GM21786 (cell line): ENCODE results near the gene DCLK2.

Source experiments
- ATAC-seq: cut with Tn5 transposase; IDR thresholded peaks from one replicate; pipeline ENCODE4 v1.9.1; 2021; ENCODE audit not compliant: unreplicated experiment

The DCLK2 gene

GRCh38 chr4:150199056-150199455, 120.8 kb downstream of the DCLK2 start:
- ATAC-seq = no peak

GRCh38 chr4:150205016-150205415, 126.8 kb downstream of the DCLK2 start:
- ATAC-seq = no peak

- no peak for ATAC-seq
These were observed 128.0 kb downstream of the DCLK2 start for GRCh38 chr4:150206265-150206664.

GRCh38 chr4:150206954-150207353, 128.7 kb downstream of the DCLK2 start:
- no peak for ATAC-seq

- ATAC-seq = no peak
These were observed 129.6 kb downstream of the DCLK2 start for GRCh38 chr4:150207871-150208270.

GRCh38 chr4:150209140-150209829, 131.0 kb downstream of the DCLK2 start:
- ATAC-seq = peak; percentile 58

- ATAC-seq = no peak
These were observed 132.8 kb downstream of the DCLK2 start for GRCh38 chr4:150211016-150211415.

GRCh38 chr4:150211799-150212445, 133.7 kb downstream of the DCLK2 start:
- no peak for ATAC-seq

GRCh38 chr4:150212485-150212884, 134.2 kb downstream of the DCLK2 start:
- no peak for ATAC-seq

- ATAC-seq = no peak
These were observed 134.7 kb downstream of the DCLK2 start for GRCh38 chr4:150212927-150213326.

GRCh38 chr4:150215601-150216000, 137.4 kb downstream of the DCLK2 start:
- no peak for ATAC-seq

- ATAC-seq = no peak
These were observed 138.5 kb downstream of the DCLK2 start for GRCh38 chr4:150216726-150217125.

- ATAC-seq = no peak
These were observed 138.9 kb downstream of the DCLK2 start for GRCh38 chr4:150217192-150217591.

- ATAC-seq = no peak
These were observed 139.6 kb downstream of the DCLK2 start for GRCh38 chr4:150217808-150218207.

- no peak for ATAC-seq
These were observed 140.2 kb downstream of the DCLK2 start for GRCh38 chr4:150218447-150218846.

- ATAC-seq = no peak
These were observed 141.6 kb downstream of the DCLK2 start for GRCh38 chr4:150219841-150220240.

- ATAC-seq = no peak
These were observed 146.8 kb downstream of the DCLK2 start for GRCh38 chr4:150224896-150225591.

- ATAC-seq = no peak
These were observed 151.3 kb downstream of the DCLK2 start for GRCh38 chr4:150229520-150229919.

GRCh38 chr4:150230561-150230960, 152.3 kb downstream of the DCLK2 start:
- no peak for ATAC-seq

- no peak for ATAC-seq
These were observed 153.0 kb downstream of the DCLK2 start for GRCh38 chr4:150231107-150231770.

- ATAC-seq = no peak
These were observed 153.8 kb downstream of the DCLK2 start for GRCh38 chr4:150232029-150232428.

- ATAC-seq = no peak
These were observed 156.0 kb downstream of the DCLK2 start for GRCh38 chr4:150234246-150234645.
